ENCODE data around the gene ACBD7. TPM values are rescaled to one million over a fixed set of nuclear protein-coding genes. Genes with fewer than 3 reads are reported as not detected.

ACBD7 gene
- total RNA-seq, 2 donors from 2014 or later: not detected

DNA sequence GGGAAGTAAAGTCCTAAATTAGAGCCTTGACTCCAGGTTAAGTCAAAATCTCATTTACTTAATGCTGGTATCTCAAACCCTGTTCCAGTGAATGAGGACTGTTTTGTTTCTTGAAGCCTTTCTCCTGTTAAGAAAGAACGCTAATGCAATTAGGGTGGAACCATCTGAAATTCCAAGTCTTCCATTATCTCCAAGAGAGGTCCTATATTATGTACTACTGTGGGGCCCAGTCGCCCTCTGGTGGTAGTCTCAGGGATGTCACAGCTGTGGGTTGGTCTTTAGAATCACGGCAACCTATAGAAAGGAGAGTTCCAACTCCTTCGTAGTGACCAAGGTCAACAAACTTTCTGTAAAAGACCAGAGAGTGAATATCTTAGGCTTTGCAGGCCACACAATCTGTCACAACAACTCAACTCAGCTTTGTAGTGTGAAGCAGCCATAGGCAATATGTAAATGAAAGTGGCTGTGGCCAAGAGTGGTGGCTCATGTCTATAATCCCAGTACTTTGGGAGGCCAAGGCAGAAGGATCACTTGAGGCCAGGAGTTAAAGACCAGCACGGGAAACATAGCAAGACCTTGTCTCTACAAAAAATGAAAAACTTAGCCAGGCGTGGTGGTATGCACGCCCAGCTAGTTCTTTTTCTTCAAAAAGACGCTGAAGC is 17.9 kb upstream of the ACBD7 start:
- ATAC-seq: peak; percentile 81
- intact Hi-C loops (cut with DNase I): no loop called here
- DNase-seq: peak; percentile 72 to 83 (median 74)
- H3K4me3 ChIP-seq: no peak overlapping the region
- no peaks in the 10 kb centered on the region for H3K9me3 ChIP-seq
- TF ChIP-seq POLR2A (IDR thresholded peaks at IDR 0.05) (no peak), CTCF (IDR thresholded peaks at IDR 0.05) (peak; percentile 57 to 85 (median 79))
- 50 to 66% methylated on average over 5 to 8 of the region's 8 CpGs for WGBS, 2 donors
- H3K27me3 ChIP-seq: no peaks in the 10 kb centered on the region
- no peak overlapping the region for H3K27ac ChIP-seq
- peaks cover 0 to 17% of the 10 kb centered on the region in 2 donors for H3K36me3 ChIP-seq (replicated peaks in 1 of 2; ENCODE audit: insufficient read depth in 1 of 2, low read depth in 2 of 2)
- no peaks in the 10 kb centered on the region for H3K4me1 ChIP-seq

- TF ChIP-seq CTCF (IDR thresholded peaks at IDR 0.05) (no peak), POLR2A (IDR thresholded peaks at IDR 0.05) (no peak)
- Histone ChIP-seq H3K27ac (no peak overlapping the region), H3K36me3 (replicated peaks in 1 of 2; ENCODE audit: insufficient read depth in 1 of 2, low read depth in 2 of 2) (peaks cover 0 to 17% of the 10 kb centered on the region in 2 donors), H3K9me3 (no peaks in the 10 kb centered on the region), H3K4me3 (no peak overlapping the region), H3K4me1 (peaks cover 19% of the 10 kb centered on the region), H3K27me3 (no peaks in the 10 kb centered on the region)
- 88 to 90% methylated on average over 5 to 9 of the region's 9 CpGs for WGBS, 2 donors
- intact Hi-C loops (cut with DNase I): no loop called here
- no peak for DNase-seq
- no peak for ATAC-seq
These were observed 14.9 kb upstream of the ACBD7 start for GRCh38 chr10:15103513-15103912.

DNA sequence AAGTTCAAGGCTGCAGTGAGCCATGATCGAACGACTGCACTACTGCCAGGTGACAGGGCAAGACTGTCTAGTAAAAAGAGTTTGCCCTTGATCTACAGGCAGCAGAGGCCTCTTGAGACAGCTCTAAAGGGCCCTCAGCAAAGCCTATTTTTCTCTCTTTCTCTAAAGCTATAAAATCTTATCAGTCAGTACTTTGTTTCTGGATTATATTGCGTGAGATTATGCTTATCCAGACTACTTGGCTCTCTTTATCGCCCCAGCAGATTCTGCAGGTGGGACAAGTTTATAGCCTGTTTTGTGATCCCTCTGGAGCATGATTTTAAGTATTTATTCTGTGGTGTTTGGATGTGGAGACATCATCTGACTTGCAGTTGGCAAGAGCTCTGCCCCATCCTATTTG is 11.3 kb upstream of the ACBD7 start:
- intact Hi-C loops (cut with DNase I): no loop called here
- TF ChIP-seq POLR2A (IDR thresholded peaks at IDR 0.05): no peak
- no peak for TF ChIP-seq CTCF (IDR thresholded peaks at IDR 0.05)
- no peak for DNase-seq

DNA sequence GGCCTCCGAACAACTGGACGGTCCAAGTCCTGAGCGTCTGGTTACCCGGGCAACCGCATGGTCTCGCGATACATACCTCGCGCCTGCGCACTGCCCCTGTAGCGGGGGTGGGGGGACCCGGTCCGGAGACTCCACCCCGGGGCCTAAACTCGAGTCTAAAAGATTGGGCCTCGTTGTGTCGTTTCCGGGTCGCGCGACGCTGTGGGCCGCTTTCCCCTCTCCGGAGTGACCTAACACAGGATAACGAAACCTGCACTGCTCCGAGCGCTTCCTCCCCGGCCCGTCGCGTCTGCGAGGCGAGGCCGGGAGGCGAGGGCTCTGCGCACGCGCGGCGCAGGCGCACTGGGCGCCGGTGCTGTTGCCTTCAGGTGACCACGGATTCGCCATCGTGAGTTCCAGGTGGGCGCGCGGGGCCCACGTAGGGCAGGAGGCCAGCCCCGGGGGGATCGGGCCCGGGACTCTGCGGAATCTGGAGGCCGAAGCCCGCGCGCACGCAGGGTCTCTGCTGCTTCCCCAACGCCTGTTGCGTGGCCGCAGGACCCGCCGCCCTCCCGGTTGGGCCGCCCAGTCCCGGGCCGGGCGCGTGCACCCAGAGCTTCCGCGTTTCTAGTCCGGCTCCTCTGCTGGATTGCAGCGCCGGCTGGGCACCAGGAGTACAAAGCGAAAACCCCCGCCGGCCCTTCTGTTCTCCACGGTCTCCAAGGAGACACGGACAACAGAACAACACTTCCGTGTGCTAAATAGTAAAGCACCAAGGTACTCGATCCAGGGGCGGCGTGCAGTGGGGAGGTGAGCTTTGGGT is 8.6 kb upstream of the ACBD7 start, which contains the start of gene RPP38:
Gene RPP38 (plus strand): TSS at position 345 of the 802 bp plus-strand sequence. CDS start 5,960 bp downstream, outside the sequence.
- Histone ChIP-seq H3K4me3 (peak within 1 kb of the TSS; percentile 33 to 79), H3K36me3 (replicated peaks in 1 of 2; ENCODE audit: insufficient read depth in 1 of 2, low read depth in 2 of 2) (peaks cover 0 to under 1% of the 10 kb centered on the region in 2 donors), H3K4me1 (peaks cover 30% of the 10 kb centered on the region), H3K9me3 (no peaks in the 10 kb centered on the region), H3K27me3 (no peaks in the 10 kb centered on the region), H3K27ac (peak within 1 kb of the TSS; percentile 93 to 98 (median 98))
- TF ChIP-seq POLR2A (IDR thresholded peaks at IDR 0.05) (peak; percentile 72 to 89 (median 85)), CTCF (IDR thresholded peaks at IDR 0.05) (no peak)
- peak; percentile 97 to 99 (median 98) for DNase-seq
- ATAC-seq: peak; percentile 95
- intact Hi-C loops (cut with DNase I): no loop called here
- 0% methylated on average over 2 to 77 of the region's 84 CpGs for WGBS, 2 donors

More for the DNA sequence above, 11.3 kb upstream of the ACBD7 start:
- WGBS, 2 donors: 36 to 40% methylated on average over 4 of the region's 4 CpGs
- ATAC-seq: no peak
- H3K4me3 ChIP-seq: no peak overlapping the region
- H3K4me1 ChIP-seq: peaks cover 30% of the 10 kb centered on the region
- no peaks in the 10 kb centered on the region for H3K9me3 ChIP-seq
- no peaks in the 10 kb centered on the region for H3K27me3 ChIP-seq
- peaks cover 0 to 16% of the 10 kb centered on the region in 2 donors for H3K36me3 ChIP-seq (replicated peaks in 1 of 2; ENCODE audit: insufficient read depth in 1 of 2, low read depth in 2 of 2)
- no peak overlapping the region for H3K27ac ChIP-seq
